Measurements from ENCODE around the gene SLFN14.
"Not testable (repeated sequence)": the region's sequence is repeated elsewhere in the genome, so short reads cannot be mapped to it uniquely, and the experiment has no call there.

Gene SLFN14

GRCh38 chr17:35557353-35557752 lies 3.3 kb downstream of the SLFN14 start:
- no peak for DNase-seq

DNA sequence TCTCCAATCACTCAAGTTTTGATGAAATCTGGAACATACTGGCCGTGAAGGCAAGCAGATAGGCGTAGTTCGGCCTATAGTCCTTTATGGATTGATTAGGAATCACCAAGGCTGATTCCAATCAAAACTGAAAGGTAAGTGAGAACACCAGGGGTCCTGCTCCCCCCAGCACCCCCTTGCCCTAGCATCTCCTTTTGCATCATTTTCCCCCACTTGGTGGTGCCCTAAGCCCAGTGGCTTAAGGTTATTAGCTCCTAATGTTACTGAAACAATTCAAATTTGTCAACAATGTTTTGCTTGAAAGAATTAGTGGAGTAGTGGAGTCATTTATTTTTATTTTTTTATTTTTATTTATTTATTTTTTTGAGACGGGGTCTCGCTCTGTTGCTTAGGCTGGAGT lies 4.9 kb downstream of the SLFN14 start:
- DNase-seq, result no peak

- no peak for DNase-seq
Observed at GRCh38 chr17:35554668-35555067, 6.0 kb downstream of the SLFN14 start.

- no peak for DNase-seq
Observed at GRCh38 chr17:35553310-35553709, 7.3 kb downstream of the SLFN14 start.

- DNase-seq, result no peak
Observed at GRCh38 chr17:35548978-35549377, 11.6 kb downstream of the SLFN14 start.

DNA sequence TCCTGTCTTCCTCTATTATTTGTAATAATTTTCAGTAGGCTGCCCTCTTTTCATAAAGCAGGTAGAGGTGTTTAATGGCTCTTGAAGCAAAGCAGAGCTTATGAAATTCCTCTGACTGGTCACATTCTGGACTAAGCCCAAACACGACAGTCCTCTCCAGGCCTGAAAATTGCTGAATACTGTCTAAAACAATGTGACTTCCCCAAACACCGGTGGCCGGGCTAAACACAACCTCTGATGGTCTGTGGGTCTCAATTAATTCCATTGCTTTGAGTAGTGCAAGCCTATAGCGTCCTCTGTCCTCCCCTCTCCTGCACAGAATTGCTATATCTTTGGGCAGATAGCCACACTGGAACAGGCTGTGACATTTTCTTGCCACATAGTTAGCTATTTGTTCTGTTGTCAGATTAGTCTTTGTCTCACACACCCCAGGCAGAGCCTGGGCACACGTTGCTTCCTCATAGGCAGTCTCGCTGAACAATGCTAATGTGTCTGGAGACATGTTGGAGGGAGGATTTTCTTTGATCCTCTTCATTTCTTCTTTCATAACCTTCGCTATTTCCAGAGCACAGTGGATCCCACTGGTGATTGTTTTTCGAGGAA lies 12.3 kb downstream of the SLFN14 start:
- no peak for DNase-seq

- no peak for DNase-seq
Observed at GRCh38 chr17:35546487-35546886, 14.1 kb downstream of the SLFN14 start.

DNA sequence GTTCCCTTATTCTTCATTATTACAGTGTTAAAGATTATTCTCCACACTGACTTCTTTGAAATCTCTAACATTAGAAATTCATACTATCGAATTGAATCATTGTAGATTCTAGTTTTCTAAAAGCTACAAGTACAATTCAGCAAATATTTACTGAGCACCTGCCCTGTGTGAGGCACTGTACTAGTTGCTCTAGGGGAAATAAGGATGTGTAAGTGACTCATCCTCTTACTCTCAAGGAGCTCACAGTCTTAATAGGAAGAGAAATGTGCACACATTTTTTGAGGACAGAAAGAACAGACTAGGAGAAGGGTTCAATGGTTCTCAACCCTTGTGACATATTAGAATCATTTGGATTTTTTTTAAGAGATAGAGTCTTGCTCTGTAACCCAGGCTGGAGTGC lies 15.5 kb downstream of the SLFN14 start:
- no peak for DNase-seq

GRCh38 chr17:35543856-35544255 lies 16.8 kb downstream of the SLFN14 start:
- DNase-seq, result no peak

DNA sequence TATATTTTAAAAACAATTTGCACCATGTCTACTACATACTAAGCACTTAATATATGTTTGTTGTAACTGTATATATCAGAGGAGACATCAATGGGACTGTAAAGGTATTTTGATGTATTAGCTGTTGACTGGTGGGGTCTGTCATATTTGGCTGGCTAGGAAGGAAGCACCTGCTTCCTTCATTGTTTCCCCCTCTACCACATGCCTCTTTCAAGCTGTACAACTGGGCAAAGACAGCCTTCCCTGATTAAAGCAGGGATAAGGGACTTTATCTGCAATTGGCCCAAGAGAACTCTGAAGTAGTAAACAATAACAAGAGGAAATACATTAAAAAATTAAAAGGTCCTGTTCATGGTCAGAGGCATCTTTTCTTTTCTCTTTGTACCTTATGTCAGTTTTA lies 17.6 kb downstream of the SLFN14 start:
- DNase-seq, result no peak

GRCh38 chr17:35541434-35541833 lies 19.2 kb downstream of the SLFN14 start:
- DNase-seq, result no peak

- no peak for DNase-seq
Observed at GRCh38 chr17:35540589-35541404, 19.8 kb downstream of the SLFN14 start.

DNA sequence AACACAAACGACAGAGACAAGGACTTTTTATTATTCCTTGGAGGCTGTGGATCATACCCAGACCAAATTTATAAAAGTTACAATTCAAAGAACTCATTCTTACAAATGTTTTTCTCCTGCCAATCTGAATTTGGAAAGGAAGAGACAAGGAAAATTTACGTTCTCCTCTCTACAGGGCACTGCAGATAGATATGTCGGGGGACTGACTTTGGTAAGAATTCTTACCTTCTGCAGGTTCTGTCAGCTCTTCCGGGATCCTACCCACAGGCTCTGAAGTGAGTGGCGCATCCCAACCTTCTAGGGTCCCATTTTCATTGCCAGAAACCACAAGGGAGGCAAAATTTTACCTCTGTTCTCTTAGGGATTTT lies 21.0 kb downstream of the SLFN14 start:
- DNase-seq, result no peak

GRCh38 chr17:35537601-35538141 lies 22.9 kb downstream of the SLFN14 start, which contains the start of gene SLFN12L:
SLFN12L (minus strand) TSS chr17:35537678; CDS start chr17:35522364, 15,314 bp downstream.
- no peak for DNase-seq

- no peak for DNase-seq
Observed at GRCh38 chr17:35536664-35537171, 23.9 kb downstream of the SLFN14 start.

- DNase-seq, result not testable (repeated sequence)
Observed at GRCh38 chr17:35535406-35535805, 25.2 kb downstream of the SLFN14 start.

DNA sequence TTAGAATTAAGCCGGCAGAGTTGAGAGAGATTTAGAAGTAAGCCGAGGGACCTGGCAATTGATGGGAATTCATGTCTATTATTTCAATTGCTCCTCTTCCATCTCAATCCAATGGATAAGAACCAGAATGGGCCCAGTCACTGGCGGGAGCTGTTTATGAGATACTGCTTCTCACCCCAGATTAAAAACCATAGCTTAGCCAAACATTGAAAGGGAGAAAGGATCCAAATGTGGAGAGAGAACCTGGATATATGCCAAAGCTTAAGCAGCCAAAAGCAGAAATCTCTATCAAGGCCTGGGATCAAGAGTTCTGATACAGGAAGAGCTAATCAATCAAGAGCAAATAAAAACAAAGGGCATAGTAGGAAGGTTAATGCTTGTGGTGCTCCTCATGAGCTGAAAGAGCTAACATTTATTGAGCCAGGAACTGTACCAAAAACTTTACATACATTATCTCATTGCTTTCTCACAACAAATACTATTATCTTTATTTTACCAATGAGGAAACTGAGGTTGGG lies 26.0 kb downstream of the SLFN14 start:
- no peak for DNase-seq

DNA sequence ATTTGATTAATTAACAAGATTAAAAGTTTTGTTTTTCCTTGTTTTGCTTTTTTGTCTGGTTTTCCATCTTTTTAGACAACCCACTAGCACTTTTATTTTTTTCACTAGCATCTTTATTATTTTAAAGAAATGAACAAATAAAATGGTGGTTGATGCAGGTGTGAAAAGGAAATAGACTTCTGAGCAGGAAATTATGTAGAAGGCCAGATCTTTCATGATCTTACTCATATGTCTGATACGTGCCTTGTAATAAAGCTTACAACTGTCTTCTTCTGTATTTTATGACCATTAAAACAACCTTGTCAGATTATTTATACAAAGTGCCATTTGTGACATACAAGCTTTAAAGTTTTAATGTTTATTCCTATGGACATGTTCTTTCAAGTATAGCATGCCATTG lies 29.5 kb downstream of the SLFN14 start:
- DNase-seq, result no peak

GRCh38 chr17:35529866-35530265 lies 30.8 kb downstream of the SLFN14 start:
- no peak for DNase-seq

DNA sequence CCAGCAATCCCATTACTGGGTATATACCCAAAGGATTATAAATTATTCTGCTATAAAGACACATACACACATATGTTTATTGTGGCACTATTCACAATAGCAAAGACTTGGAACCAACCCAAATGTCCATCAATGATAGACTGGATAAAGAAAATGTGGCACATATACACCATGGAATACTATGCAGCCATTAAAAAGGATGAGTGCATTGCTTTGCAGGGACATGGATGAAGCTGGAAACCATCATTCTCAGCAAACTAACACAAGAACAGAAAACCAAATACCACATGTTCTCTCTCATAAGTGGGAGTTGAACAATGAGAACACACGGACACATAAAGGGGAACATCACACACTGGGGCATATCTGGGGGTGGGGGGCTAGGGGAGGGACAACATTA lies 31.3 kb downstream of the SLFN14 start:
- not testable (repeated sequence) for DNase-seq

DNA sequence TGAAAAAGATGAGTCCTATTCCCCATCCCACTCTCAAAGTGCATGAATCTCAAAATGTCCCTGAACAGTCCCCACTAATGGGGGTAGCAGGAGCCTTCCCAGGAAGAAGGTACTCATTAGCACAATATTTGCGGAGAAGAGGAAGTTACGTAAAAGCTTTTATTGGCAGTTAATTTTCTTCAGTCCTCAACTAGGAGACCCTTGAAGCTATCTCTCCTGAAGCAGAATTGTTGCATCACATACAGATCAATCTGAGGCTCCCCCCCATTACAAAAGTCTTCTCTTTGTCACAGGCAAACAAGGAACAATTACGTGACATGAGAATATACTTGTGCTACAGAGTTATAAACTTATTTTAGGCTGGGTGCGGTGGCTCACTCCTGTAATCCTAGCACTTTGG lies 37.3 kb downstream of the SLFN14 start:
- no peak for DNase-seq

- not testable (repeated sequence) for DNase-seq
Observed at GRCh38 chr17:35521654-35522256, 38.9 kb downstream of the SLFN14 start.

- DNase-seq, result no peak
Observed at GRCh38 chr17:35521150-35521549, 39.5 kb downstream of the SLFN14 start.

All from NCI-H2081 (cell line).